ENCODE data around the gene FNDC1.

FNDC1 gene

DNA sequence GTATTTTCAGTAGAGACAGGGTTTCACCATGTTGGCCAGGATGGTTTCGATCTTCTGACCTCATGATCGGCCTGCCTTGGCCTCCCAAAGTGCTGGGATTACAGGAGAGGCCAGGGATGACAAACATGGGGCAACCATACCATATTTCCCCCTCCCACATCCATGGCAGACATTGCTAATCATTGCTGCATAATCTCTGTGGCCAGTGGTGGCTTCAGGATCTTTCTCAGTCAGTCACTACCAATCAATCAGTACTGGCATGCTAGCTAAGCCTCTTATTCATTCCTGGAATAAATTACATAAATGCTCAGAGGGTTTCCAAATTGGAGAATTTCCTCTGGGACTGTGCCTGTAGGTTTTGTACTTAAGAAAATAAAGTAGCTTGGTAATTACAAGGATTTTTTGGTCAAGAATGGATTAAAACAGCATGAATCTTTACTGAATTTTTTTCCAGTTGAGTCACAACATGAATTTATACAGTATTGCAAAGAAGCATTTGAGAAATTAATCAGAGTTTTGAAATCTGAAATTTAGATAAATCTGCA, 138.1 kb downstream of the FNDC1 start:
- DNase-seq (ENCODE audit: low read depth in 2 of 2) = no peak

DNA sequence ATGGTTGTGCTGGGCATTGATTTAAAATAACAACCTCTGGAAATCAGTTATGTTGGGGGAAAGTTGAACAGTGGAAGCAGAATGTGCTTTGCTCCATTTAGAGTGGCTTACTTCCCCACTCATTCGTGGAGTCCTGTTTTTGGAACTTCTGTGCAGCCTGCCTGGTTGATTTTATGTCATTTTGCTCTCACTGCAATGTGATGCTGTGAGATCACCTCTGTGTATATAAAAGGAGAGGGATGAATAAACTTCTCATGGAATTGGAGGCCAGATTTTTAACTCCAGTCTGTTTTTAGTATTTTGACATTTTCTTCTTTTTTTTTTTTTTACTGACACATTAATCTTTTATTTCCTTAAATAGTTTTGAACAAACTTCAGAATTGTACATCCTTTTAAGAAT, 139.0 kb downstream of the FNDC1 start:
- no peak for DNase-seq (ENCODE audit: low read depth in 2 of 2)

DNA sequence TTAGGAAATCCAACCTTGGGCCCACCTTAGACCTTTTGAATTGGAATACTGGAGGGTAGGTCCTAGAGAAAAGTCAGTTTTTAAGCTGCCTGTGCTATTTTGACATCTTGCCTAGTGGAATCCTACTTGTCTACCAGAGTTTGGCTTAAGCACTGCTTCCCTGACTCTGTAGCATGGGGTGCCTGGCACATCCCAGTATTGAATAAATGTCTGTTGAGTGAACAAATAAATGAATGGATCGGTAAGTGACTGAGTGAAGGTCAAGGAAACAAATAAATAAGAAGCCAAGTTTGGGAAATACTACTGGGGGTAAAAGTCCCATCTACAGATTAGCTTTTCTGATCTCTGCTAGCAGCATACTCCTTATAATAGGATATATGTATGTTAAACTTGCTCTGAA, 140.5 kb downstream of the FNDC1 start:
- DNase-seq (ENCODE audit: low read depth in 2 of 2) = no peak

DNA sequence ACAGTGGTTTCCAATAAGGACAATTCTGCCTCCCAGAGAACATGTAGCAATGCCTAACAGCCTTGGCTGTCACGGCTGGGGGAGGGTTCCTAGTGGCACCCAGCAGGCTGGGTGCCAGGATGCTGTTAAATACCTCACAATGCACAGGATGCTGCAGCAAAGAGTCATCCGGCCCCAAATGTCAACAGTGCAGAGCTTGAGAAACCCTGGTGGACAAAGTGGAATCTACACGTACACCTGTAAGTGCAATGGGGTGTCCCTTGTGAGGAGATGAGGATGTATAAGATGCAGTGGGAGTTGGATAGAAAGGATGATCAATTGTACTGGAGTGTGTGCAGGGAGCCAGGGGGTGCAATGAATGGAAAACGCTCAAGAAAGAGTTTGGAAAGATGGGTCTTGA, 142.4 kb downstream of the FNDC1 start:
- DNase-seq (ENCODE audit: low read depth in 2 of 2) = no peak

DNA sequence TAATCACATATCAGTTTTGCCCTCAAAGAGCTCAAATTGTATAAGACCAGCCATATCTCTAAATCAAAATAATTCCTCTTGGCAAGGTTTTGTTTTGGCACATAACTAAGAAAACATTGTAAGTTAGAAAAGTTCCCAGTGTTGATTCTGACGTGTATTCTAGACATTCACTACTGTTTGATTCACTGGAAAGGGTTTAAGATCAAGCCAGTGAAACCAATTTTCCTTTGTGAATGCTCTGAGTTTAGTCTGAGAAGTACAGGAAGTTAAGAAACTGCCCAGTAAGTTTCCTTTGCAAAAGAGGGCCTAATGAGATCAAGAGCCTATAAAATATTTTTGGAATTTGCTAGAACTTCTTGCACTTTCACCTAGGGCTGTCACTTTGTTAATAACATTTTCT, 143.0 kb downstream of the FNDC1 start:
- no peak for DNase-seq (ENCODE audit: low read depth in 2 of 2)

DNA sequence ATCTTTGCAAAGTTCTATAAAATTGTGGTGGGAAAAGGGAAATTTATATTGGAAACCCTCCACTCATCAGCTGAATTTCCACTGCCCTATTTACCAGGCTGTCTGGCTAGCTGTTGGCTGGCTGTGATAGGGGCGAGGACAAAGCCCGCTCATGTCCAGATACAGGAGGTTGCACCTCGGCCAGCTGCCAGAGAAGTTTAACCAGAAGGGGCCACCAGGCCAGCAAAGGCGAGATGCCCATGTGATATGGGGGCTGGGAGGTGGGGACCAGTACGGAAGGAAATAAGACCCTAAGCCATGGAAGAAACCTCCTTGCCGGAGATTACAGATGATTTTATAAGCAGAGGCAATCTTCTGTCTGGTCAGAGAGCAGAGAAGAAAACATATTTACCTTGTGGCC, 143.8 kb downstream of the FNDC1 start:
- DNase-seq (ENCODE audit: low read depth in 2 of 2) = no peak

DNA sequence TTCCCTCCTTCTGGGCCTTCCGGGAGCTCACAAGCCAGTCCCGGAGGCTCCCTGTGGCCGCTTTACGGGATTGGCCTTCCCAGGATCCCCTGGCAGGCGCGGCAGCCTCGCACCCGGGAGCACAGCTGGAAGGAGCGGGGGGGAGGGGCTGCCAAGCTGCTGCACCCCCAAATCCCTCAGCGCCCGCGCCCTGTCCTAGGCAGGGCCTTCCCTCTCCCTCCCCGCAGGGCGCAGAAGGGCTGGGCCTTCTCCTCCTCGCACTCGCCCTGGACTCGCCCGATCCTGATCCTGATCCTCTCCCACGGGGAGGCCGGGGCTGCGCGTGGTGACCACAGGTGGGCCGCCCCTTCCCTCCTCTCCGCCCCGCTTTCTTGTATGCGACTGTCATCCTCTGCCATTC, 146.4 kb downstream of the FNDC1 start:
- DNase-seq (ENCODE audit: low read depth in 2 of 2) = no peak

DNA sequence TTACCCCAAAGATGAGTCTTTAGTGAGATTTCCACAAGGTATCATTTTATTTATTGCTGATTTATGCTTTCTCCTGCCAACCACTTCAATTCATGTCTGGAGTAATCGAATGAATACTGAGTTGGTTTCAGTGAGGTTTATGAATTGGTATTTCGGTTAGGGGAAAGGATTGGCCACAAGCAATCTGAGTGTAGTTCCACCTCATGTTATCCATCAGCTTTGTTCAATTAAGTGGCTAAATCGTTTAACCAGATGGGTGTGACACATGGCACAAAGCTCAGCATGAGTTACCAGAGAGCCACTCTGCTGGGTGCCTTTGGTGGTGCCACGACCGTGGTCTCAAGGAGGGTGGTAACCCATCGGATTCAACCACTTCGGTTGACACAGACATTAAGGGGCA, 148.2 kb downstream of the FNDC1 start:
- no peak for DNase-seq (ENCODE audit: low read depth in 2 of 2)

DNA sequence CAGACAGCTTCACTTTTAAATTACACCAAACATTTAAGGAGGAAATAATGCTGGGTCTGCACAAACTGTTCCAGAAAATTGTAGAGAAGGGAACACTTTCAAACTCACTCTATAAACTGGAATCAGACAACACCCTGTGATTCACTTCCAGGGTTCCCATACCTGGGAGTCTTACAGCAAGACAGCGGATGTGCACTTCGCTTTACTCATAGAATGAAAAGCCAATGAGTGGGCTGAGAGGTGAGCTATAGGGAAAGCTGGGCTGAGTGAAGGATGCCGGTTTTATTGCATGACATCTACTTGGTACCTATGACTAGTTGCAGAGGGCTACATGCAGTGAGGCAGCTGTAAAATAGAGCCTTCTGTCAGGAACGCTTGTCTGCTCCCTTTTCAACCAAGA, 152.1 kb downstream of the FNDC1 start:
- DNase-seq (ENCODE audit: low read depth in 2 of 2) = no peak

All from activated CD4-positive, alpha-beta T cell treated with anti-CD3 and anti-CD28 coated beads for 24 hours (primary cell).